Endometrial microvascular endothelial cells (primary cell): ENCODE data around the gene ZBTB45. TPM values are rescaled to one million over a fixed set of nuclear protein-coding genes. Genes with fewer than 3 reads are reported as not detected.

Experiments
- in situ Hi-C: cut with HindIII; loops from 2 replicates; pipeline ENCODE4 v1.10.0; 2017; ENCODE audit warnings: low sequenced_read_pairs, low pct_unique_long_range_greater_than_20kb; ENCODE audit errors: inconsistent ontology term
- total RNA-seq: library from RNA; depleted of rRNA; stranded (reverse); fragments of >200 nt; gene quantifications from one replicate; pipeline ENCODE4 v1.2.3, GENCODE V29; 2015; ENCODE audit errors: inconsistent ontology term

Gene ZBTB45
- 10.3 TPM for total RNA-seq

- in situ Hi-C loops: no loop called here
Measured at GRCh38 chr19:58519355-58520256, at the start of gene ZBTB45. ZBTB45 (minus strand) TSS chr19:58519810; CDS start chr19:58517673, 2,137 bp downstream.

- in situ Hi-C loops: no loop called here
Measured at GRCh38 chr19:58568453-58569130, 49.0 kb upstream of the ZBTB45 start.

GRCh38 chr19:58566989-58567388 is 47.4 kb upstream of the ZBTB45 start:
- in situ Hi-C loops: no loop called here

- in situ Hi-C loops: no loop called here
Measured at GRCh38 chr19:58563823-58564222, 44.2 kb upstream of the ZBTB45 start.

GRCh38 chr19:58563034-58563573 is 43.5 kb upstream of the ZBTB45 start:
- in situ Hi-C loops: no loop called here

- in situ Hi-C loops: no loop called here
Measured at GRCh38 chr19:58562122-58563033, 42.8 kb upstream of the ZBTB45 start.

- in situ Hi-C loops: no loop called here
Measured at GRCh38 chr19:58561373-58562121, 41.9 kb upstream of the ZBTB45 start.

- in situ Hi-C loops: no loop called here
Measured at GRCh38 chr19:58560921-58561320, 41.3 kb upstream of the ZBTB45 start.

- in situ Hi-C loops: no loop called here
Measured at GRCh38 chr19:58560007-58560887, 40.6 kb upstream of the ZBTB45 start.

- in situ Hi-C loops: no loop called here
Measured at GRCh38 chr19:58559275-58560006, 39.8 kb upstream of the ZBTB45 start.

GRCh38 chr19:58558623-58559274 is 39.1 kb upstream of the ZBTB45 start:
- in situ Hi-C loops: no loop called here

- in situ Hi-C loops: no loop called here
Measured at GRCh38 chr19:58558066-58558622, 38.5 kb upstream of the ZBTB45 start, which contains the start of gene UBE2M. UBE2M (minus strand) TSS chr19:58558611; CDS start chr19:58558381, 230 bp downstream.

GRCh38 chr19:58557221-58558065 is 37.8 kb upstream of the ZBTB45 start:
- in situ Hi-C loops: no loop called here

- in situ Hi-C loops: no loop called here
Measured at GRCh38 chr19:58556622-58557220, 37.1 kb upstream of the ZBTB45 start.
